D721Med (cell line): ENCODE results near the gene CNDP2.

Experiments used
- DNase-seq: peaks from one replicate; pipeline ENCODE4 v3.0.0; 2011; ENCODE audit warnings: low spot score; ENCODE audit not compliant: insufficient read length
- FAIRE-seq: peaks from 2 replicates; lab custom pipeline; 2011; peaks lifted over from hg19 to GRCh38; lab: Jason Lieb, UNC
- CTCF ChIP-seq: IDR thresholded peaks from 2 replicates; pipeline ENCODE4 v1.5.1; 2012; ENCODE audit warnings: mild to moderate bottlenecking, control low read depth; ENCODE audit not compliant: insufficient read depth; ENCODE audit errors: missing control alignments

CNDP2 gene

GRCh38 chr18:74513149-74513882 lies 17.2 kb downstream of the CNDP2 start:
- no peak for TF ChIP-seq CTCF
- FAIRE-seq (no peak), DNase-seq (no peak)

GRCh38 chr18:74513883-74514205 lies 17.7 kb downstream of the CNDP2 start:
- no peak for FAIRE-seq

GRCh38 chr18:74514860-74515495 lies 18.8 kb downstream of the CNDP2 start:
- FAIRE-seq: no peak
- DNase-seq: no peak
- TF ChIP-seq CTCF: no peak

More at GRCh38 chr18:74513883-74514205, 17.7 kb downstream of the CNDP2 start:
- no peak for TF ChIP-seq CTCF
- no peak for DNase-seq

- no peak for DNase-seq
- no peak for FAIRE-seq
These were observed 19.6 kb downstream of the CNDP2 start for GRCh38 chr18:74515620-74516231.

GRCh38 chr18:74516271-74517235 lies 20.4 kb downstream of the CNDP2 start:
- FAIRE-seq (no peak), DNase-seq (no peak)
- no peak for TF ChIP-seq CTCF

More at GRCh38 chr18:74515620-74516231, 19.6 kb downstream of the CNDP2 start:
- TF ChIP-seq CTCF: no peak

GRCh38 chr18:74517236-74517630 lies 21.1 kb downstream of the CNDP2 start:
- DNase-seq: no peak
- TF ChIP-seq CTCF: no peak
- no peak for FAIRE-seq
